NCI-H1105 (cell line): Measurements from ENCODE around the gene FER1L5.

ENCODE experiments used
- DNase-seq: peaks from one replicate; lab custom pipeline; 2025; lab: John Stamatoyannopoulos, UW

The FER1L5 gene

GRCh38 chr2:96642564-96643360 lies at the start of gene FER1L5:
FER1L5 (plus strand) TSS chr2:96642764; CDS start chr2:96642837, 73 bp downstream.
- DNase-seq = no peak

GRCh38 chr2:96594282-96594681 lies 48.3 kb upstream of the FER1L5 start:
- no peak for DNase-seq

DNA sequence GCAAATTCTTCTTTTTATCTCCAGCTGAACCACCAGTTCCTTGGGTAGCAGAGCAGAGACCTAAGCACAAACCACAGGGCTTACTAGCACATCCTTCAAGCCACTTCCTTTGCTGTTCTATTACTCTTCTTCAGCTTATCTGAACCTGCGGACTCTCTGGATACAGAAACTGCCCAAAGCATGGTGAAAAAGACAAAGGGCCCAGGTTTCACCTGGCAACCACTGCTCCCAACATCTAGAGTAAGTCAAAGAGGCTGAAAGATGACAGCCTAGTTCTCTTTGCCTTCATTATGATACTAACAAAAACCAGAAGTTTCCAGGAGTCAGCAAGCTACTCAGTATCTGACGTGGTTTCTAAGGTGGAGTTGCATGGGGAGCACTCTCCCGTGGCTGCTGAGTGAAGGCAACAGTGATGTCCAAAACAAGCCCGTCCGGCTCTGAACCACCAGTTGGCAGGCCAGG lies 47.8 kb upstream of the FER1L5 start:
- no peak for DNase-seq

- DNase-seq = no peak
These were observed 46.0 kb upstream of the FER1L5 start for GRCh38 chr2:96596596-96596995.

- DNase-seq = no peak
These were observed 42.6 kb upstream of the FER1L5 start for GRCh38 chr2:96599941-96600340.

DNA sequence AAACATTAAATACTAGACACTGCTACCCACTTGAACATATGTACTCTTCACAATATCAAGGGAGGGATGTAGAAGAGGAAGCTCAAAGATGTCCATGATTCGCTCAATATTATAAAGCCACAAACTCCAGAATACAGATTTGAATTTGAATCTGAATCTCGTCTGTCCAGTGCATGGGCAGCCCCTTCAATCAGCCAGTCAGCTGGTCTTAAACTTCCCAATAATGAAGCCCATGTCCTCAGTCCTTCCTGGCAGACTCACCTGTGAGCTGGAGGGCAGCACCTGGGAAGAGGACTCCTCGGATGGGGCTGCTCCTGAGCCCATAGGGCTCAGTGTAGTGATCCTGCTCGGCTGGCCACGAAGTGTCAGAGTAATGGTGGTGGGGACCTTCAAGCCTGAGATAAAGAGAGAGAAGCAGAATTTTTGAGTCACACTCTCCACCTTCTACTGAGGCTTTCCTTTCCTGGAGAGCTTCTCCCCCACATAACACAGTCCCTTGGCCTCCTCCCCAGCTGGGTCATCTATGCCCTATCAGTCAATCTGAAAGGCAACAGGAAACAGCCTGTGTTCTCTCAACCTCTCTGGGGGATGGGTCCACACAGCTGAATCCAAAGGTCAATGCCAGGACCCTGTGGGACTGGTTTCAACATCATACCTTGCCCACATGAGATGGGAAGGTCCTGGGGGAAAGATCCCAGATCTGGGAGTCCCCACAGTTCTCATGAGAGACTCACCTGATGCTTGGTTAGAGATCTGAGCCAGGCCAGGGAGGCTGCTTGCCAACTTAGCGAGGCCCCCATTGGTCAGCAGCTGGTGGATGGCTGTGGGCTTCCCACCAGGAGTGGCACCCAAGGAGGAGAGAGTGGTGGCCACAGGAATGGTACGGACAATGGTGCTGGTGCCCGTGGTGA lies 40.9 kb upstream of the FER1L5 start:
- no peak for DNase-seq

GRCh38 chr2:96602330-96602823 lies 40.2 kb upstream of the FER1L5 start:
- DNase-seq = no peak

DNA sequence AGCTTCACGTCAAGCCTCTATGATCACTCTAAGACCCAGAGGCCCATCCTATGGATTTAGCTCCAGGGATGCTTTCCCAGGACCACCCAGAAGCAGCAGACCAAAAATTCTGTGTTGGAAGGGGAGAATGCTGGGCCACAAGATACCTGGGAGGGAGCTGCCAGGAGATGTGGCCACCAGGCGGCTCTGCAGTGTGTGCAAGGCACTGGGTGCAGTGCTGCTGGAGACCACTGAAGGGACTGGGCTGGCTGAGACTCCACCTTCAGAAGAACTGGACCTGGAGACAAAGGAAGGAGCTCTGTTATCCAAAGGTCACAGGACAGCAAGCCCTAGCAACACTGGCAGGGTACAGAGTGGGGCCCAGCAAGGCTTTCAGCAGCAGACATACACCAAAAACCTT lies 38.5 kb upstream of the FER1L5 start:
- no peak for DNase-seq

- DNase-seq = no peak
These were observed 33.8 kb upstream of the FER1L5 start for GRCh38 chr2:96608469-96609455.

GRCh38 chr2:96616128-96616527 lies 26.4 kb upstream of the FER1L5 start:
- no peak for DNase-seq

DNA sequence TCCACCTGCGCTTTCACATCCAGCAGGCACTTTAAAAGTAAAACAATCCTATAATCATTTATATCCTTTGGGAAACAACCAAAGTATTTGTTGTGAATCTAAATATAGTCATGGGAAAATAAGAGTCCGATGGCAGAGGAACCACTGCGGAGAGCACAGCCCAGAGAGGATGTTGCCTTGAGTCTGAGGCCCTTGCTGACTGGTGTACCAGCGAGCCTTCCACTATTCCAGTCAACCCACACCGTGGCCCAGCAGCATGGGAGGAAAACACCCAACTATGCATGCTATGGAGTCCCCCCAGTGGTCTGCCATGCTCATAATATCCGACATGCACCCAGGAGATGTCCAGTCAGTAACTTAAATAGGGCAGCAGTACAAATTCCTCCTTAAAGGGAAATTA lies 26.0 kb upstream of the FER1L5 start:
- DNase-seq = no peak

GRCh38 chr2:96617012-96617411 lies 25.6 kb upstream of the FER1L5 start:
- DNase-seq = no peak

- no peak for DNase-seq
These were observed 23.8 kb upstream of the FER1L5 start for GRCh38 chr2:96618596-96619283.

DNA sequence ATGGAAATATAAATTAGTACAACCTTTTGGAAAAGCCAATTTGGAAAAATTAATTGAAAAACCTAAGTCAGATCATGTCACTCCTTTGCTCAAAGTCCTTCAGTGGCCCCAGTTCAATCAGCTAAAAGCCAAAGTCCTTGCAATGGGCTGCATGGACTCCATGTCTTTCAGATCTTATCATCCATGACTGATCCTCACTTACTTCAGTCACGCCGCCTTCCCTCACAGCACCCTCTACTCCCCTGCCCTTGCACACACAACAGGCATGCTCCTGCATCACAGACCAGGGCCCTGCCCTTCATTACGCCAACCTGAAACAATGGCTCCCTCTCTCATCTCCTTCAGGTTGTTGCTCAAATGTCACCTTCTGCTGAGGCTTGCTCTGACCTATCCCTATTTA lies 20.0 kb upstream of the FER1L5 start:
- no peak for DNase-seq

- DNase-seq = no peak
These were observed 19.4 kb upstream of the FER1L5 start for GRCh38 chr2:96623116-96623515.

GRCh38 chr2:96625571-96626552 lies 16.7 kb upstream of the FER1L5 start:
- DNase-seq = no peak

GRCh38 chr2:96626553-96626942 lies 16.0 kb upstream of the FER1L5 start:
- DNase-seq = no peak

DNA sequence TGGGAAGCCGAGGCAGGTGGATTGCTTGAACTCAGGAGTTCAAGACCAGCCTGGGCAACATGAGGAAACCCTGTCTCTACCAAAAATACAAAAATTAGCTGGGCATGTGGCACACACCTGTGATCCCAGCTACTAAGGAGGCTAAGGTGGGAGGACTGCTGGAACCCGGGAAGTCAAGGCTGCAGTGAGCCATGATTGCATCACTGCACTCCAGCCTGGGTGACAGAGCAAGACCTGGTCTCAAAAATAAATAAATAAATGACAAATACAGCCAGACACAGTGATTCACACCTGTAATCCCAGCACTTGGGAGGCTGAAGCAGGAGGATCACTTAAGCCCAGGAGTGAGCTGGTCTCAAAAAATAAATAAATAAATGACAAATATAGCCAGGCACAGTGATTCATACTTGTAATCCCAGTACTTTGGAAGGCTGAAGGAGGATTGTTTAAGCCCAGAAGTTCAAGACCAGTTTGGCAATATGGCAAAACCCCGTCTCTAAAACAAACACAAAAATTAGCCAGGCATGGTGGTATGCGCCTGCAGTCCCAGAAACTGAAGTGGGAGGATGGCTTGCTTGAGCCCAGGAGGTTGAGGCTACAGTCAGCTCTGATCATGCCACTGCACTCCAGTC lies 10.6 kb upstream of the FER1L5 start:
- no peak for DNase-seq

DNA sequence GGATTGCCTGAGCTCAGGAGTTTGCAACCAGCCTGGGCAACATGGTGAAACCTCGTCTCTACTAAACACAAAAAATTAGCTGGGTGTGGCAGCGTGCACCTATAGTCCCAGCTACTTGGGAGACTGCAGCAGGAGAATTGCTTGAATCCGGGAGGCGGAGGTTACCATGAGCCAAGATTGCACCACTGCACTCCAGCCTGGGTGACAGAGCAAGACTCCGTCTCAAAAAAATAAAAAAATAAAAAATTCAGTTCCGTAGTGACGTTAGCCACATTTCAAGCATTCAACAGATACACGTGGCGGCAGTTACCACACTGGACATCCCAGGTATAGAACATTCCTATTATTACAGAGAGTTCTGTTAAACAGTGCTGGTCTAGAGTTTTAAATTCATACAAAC lies 8.9 kb upstream of the FER1L5 start:
- DNase-seq = no peak
